ENCODE data around the gene P2RY8.
"Not testable (repeated sequence)": the region's sequence is repeated elsewhere in the genome, so short reads cannot be mapped to it uniquely, and the experiment has no call there.

Gene P2RY8

GRCh38 chrX:1486177-1486576, 50.8 kb downstream of the P2RY8 start:
- DNase-seq = no peak

GRCh38 chrX:1485033-1485432, 52.0 kb downstream of the P2RY8 start:
- DNase-seq = no peak

GRCh38 chrX:1484638-1485019, 52.4 kb downstream of the P2RY8 start:
- DNase-seq = no peak

GRCh38 chrX:1483843-1484637, 52.9 kb downstream of the P2RY8 start:
- no peak for DNase-seq

- DNase-seq = not testable (repeated sequence)
Measured at GRCh38 chrX:1482530-1482928, 54.5 kb downstream of the P2RY8 start.

- DNase-seq = peak; percentile 89
Measured at GRCh38 chrX:1481636-1482529, 55.1 kb downstream of the P2RY8 start.

GRCh38 chrX:1480082-1480785, 56.8 kb downstream of the P2RY8 start:
- DNase-seq = no peak

- DNase-seq = no peak
Measured at GRCh38 chrX:1477801-1478458, 59.1 kb downstream of the P2RY8 start.

GRCh38 chrX:1477229-1477628, 59.8 kb downstream of the P2RY8 start:
- DNase-seq = no peak

GRCh38 chrX:1476682-1477081, 60.3 kb downstream of the P2RY8 start:
- DNase-seq = no peak

GRCh38 chrX:1475881-1476280, 61.1 kb downstream of the P2RY8 start:
- DNase-seq = no peak

GRCh38 chrX:1475481-1475880, 61.5 kb downstream of the P2RY8 start:
- no peak for DNase-seq

GRCh38 chrX:1474593-1474992, 62.4 kb downstream of the P2RY8 start:
- DNase-seq = not testable (repeated sequence)

GRCh38 chrX:1472975-1473374, 64.0 kb downstream of the P2RY8 start:
- no peak for DNase-seq

- DNase-seq = peak; percentile 36
Measured at GRCh38 chrX:1468250-1468772, 68.7 kb downstream of the P2RY8 start.

GRCh38 chrX:1466971-1467561, 69.9 kb downstream of the P2RY8 start:
- DNase-seq = no peak

GRCh38 chrX:1466232-1466661, 70.7 kb downstream of the P2RY8 start:
- DNase-seq = no peak

- no peak for DNase-seq
Measured at GRCh38 chrX:1465286-1466231, 71.4 kb downstream of the P2RY8 start.

- DNase-seq = no peak
Measured at GRCh38 chrX:1464971-1465285, 72.1 kb downstream of the P2RY8 start.

GRCh38 chrX:1464041-1464970, 72.7 kb downstream of the P2RY8 start:
- DNase-seq = no peak
